Measurements from ENCODE around the gene EYS. TPM values are rescaled to one million over a fixed set of nuclear protein-coding genes. Genes with fewer than 3 reads are reported as not detected.

EYS gene
- total RNA-seq, 1 experiment from 2014 or later, result not detected

GRCh38 chr6:64123761-64124633 is 1583.0 kb downstream of the EYS start:
- Mint-ChIP-seq H3K36me3 (ENCODE audit: insufficient read depth in 1 of 3, low read depth in 3 of 3) (no peaks in the 10 kb centered on the region), H3K4me3 (no peak overlapping the region), H3K27ac (no peak overlapping the region), H3K27me3 (ENCODE audit: low read depth) (no peaks in the 10 kb centered on the region), H3K4me1 (peaks cover 3 to 4% of the 10 kb centered on the region in 2 experiments; a peak in 2 of 4 replicates), H3K9me3 (no peaks in the 10 kb centered on the region; a peak in 1 of 5 replicates)
- no peak overlapping the region for H2BK20ac ChIP-seq (ENCODE audit: low read depth, low read length, poor library complexity, severe bottlenecking)
- no peak overlapping the region for H3K56ac ChIP-seq (ENCODE audit: insufficient read length, low read depth, low read length)
- no peak overlapping the region for H2BK15ac ChIP-seq (ENCODE audit: low read depth, low read length)
- no peak overlapping the region for H3K27ac ChIP-seq (ENCODE audit: insufficient read length, low read depth, low read length)
- H2BK5ac ChIP-seq (ENCODE audit: insufficient read length, low read length), result no peak overlapping the region
- no peak overlapping the region for H2AFZ ChIP-seq (ENCODE audit: low read length)
- no peaks in the 10 kb centered on the region for H4K20me1 ChIP-seq (ENCODE audit: control insufficient read depth, insufficient read depth, insufficient read length)
- H3K4me2 ChIP-seq (ENCODE audit: insufficient read depth, insufficient read length, low read length), result no peak overlapping the region
- no peaks in the 10 kb centered on the region for H3K23me2 ChIP-seq (ENCODE audit: insufficient read length, low read depth, low read length, poor library complexity, severe bottlenecking)
- H2BK120ac ChIP-seq (ENCODE audit: low read depth, low read length, poor library complexity, severe bottlenecking), result no peak overlapping the region
- H3K79me1 ChIP-seq (ENCODE audit: insufficient read depth, low read depth, low read length, poor library complexity, severe bottlenecking), result no peaks in the 10 kb centered on the region
- no peaks in the 10 kb centered on the region for H3K27me3 ChIP-seq (ENCODE audit: insufficient read depth, low read length)
- no peak overlapping the region for H3K4ac ChIP-seq (ENCODE audit: low read depth, low read length)
- no peak overlapping the region for H4K8ac ChIP-seq (replicated peaks; ENCODE audit: insufficient read length, low read depth, low read length)
- WGBS (ENCODE audit: extremely low coverage, insufficient read length, low lambda C conversion rate), result no CpG with 5 or more reads among the region's 5 CpGs
- H2BK12ac ChIP-seq (ENCODE audit: insufficient read length, low read depth, low read length), result no peak overlapping the region
- no peak overlapping the region for H3K9ac ChIP-seq (ENCODE audit: extremely low read depth, insufficient read length, low read length)
- H3K79me2 ChIP-seq (ENCODE audit: insufficient read depth, low read length), result no peaks in the 10 kb centered on the region
- DNase-seq, result no peak
- H3K4me1 ChIP-seq (ENCODE audit: insufficient read depth, low read length), result no peaks in the 10 kb centered on the region
- no peak overlapping the region for H4K5ac ChIP-seq (ENCODE audit: insufficient read length, low read depth, low read length)
- no peak overlapping the region for H3K14ac ChIP-seq (ENCODE audit: insufficient read depth, low read length)
- H2AK5ac ChIP-seq (ENCODE audit: insufficient read length, low read length), result no peak overlapping the region
- no peak overlapping the region for H3T11ph ChIP-seq (ENCODE audit: low read length)
- no peaks in the 10 kb centered on the region for H3K9me3 ChIP-seq (ENCODE audit: control insufficient read depth, low read depth, low read length)
- no peak overlapping the region for H4K91ac ChIP-seq (ENCODE audit: insufficient read length, low read depth, low read length)
- H3K23ac ChIP-seq (ENCODE audit: insufficient read length, low read depth, low read length), result no peak overlapping the region
- no peak for TF ChIP-seq CTCF (conservative IDR thresholded peaks at IDR 0.05)
- no peak overlapping the region for H3K18ac ChIP-seq (ENCODE audit: insufficient read length, low read depth, low read length)
